GM18498 (cell line): ENCODE measurements around the gene CREG2.

Source experiments
- ATAC-seq: cut with Tn5 transposase; IDR thresholded peaks from one replicate; pipeline ENCODE4 v1.9.1; 2021; ENCODE audit warnings: mild to moderate bottlenecking, moderate library complexity; ENCODE audit not compliant: unreplicated experiment

CREG2 gene

GRCh38 chr2:101409699-101410098 lies 22.4 kb upstream of the CREG2 start:
- ATAC-seq = no peak

GRCh38 chr2:101408925-101409324 lies 21.6 kb upstream of the CREG2 start:
- no peak for ATAC-seq

- ATAC-seq = no peak
Observed at GRCh38 chr2:101405351-101405899, 18.1 kb upstream of the CREG2 start.

- no peak for ATAC-seq
Observed at GRCh38 chr2:101403745-101404144, 16.4 kb upstream of the CREG2 start.

- no peak for ATAC-seq
Observed at GRCh38 chr2:101402630-101403029, 15.3 kb upstream of the CREG2 start.

- no peak for ATAC-seq
Observed at GRCh38 chr2:101401906-101402305, 14.6 kb upstream of the CREG2 start.

- ATAC-seq = no peak
Observed at GRCh38 chr2:101401326-101401665, 14.0 kb upstream of the CREG2 start.

- no peak for ATAC-seq
Observed at GRCh38 chr2:101400506-101401325, 13.4 kb upstream of the CREG2 start.

- no peak for ATAC-seq
Observed at GRCh38 chr2:101400048-101400447, 12.7 kb upstream of the CREG2 start.

- ATAC-seq = no peak
Observed at GRCh38 chr2:101399021-101399799, 11.9 kb upstream of the CREG2 start.

- ATAC-seq = no peak
Observed at GRCh38 chr2:101398116-101398821, 11.0 kb upstream of the CREG2 start.

GRCh38 chr2:101396316-101396717 lies 9.0 kb upstream of the CREG2 start:
- no peak for ATAC-seq

- ATAC-seq = no peak
Observed at GRCh38 chr2:101395545-101396315, 8.4 kb upstream of the CREG2 start.

GRCh38 chr2:101388232-101388631 lies 929 bp upstream of the CREG2 start:
- ATAC-seq = no peak

- ATAC-seq = no peak
Observed at GRCh38 chr2:101386599-101387150, 628 bp downstream of the CREG2 start.

- no peak for ATAC-seq
Observed at GRCh38 chr2:101383016-101383541, 4.2 kb downstream of the CREG2 start.

- no peak for ATAC-seq
Observed at GRCh38 chr2:101382442-101382841, 4.9 kb downstream of the CREG2 start.

- no peak for ATAC-seq
Observed at GRCh38 chr2:101380376-101380775, 6.9 kb downstream of the CREG2 start.

- no peak for ATAC-seq
Observed at GRCh38 chr2:101379091-101379490, 8.2 kb downstream of the CREG2 start.

- no peak for ATAC-seq
Observed at GRCh38 chr2:101375653-101376052, 11.7 kb downstream of the CREG2 start.
